GM12801 (cell line): Measurements from ENCODE around the gene PRSS2.

Source experiments
- CTCF ChIP-seq: IDR thresholded peaks from one replicate; pipeline ENCODE4 v1.5.1; 2011; ENCODE audit warnings: control low read depth; ENCODE audit not compliant: insufficient read length; ENCODE audit errors: extremely low read depth

The PRSS2 gene

GRCh38 chr7:142819530-142819929 lies 48.8 kb downstream of the PRSS2 start:
- TF ChIP-seq CTCF: no peak

DNA sequence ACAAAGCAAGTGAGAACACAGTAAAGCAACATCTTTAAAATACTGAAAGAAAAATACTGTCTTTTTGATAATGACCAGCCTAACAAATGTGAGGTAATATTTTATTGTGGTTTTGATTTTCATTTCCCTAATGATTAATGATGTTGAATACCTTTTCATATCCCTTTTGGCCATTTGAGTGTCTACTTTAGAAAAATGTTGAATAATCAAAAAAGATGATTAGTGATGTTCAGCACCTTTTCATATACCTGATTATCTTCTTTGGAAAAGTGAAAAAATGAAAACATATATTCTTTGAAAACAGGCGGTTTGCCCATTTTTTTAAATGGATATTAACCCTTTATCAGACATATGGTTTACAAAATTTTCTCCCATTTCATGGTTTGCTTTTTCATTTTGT lies 51.9 kb downstream of the PRSS2 start:
- no peak for TF ChIP-seq CTCF
